ENCODE data around the gene CLGN.
A peak's percentile ranks its signal among the peaks of the same experiment; 100 is the strongest.

The CLGN gene

DNA sequence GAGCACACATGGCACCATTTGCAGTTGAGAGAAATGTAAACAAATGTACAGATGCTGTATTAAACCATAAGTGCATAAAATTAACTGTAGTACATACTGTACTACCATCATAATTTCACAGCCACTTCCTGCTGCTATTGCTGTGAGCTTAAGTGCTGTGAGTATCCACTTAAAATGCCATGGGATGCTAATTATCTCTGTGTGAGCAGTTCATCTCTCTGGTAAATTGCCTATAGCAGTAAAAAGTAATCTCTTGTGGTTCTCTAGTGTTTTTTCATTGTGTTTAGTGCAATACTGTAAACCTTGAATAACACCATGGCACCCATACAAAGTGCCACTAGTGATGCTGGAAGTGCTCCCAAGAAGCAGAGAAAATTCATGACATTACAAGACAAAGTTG lies 63.9 kb downstream of the CLGN start:
- TF ChIP-seq, protein P1, sequence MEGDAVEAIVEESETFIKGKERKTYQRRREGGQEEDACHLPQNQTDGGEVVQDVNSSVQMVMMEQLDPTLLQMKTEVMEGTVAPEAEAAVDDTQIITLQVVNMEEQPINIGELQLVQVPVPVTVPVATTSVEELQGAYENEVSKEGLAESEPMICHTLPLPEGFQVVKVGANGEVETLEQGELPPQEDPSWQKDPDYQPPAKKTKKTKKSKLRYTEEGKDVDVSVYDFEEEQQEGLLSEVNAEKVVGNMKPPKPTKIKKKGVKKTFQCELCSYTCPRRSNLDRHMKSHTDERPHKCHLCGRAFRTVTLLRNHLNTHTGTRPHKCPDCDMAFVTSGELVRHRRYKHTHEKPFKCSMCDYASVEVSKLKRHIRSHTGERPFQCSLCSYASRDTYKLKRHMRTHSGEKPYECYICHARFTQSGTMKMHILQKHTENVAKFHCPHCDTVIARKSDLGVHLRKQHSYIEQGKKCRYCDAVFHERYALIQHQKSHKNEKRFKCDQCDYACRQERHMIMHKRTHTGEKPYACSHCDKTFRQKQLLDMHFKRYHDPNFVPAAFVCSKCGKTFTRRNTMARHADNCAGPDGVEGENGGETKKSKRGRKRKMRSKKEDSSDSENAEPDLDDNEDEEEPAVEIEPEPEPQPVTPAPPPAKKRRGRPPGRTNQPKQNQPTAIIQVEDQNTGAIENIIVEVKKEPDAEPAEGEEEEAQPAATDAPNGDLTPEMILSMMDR (IDR thresholded peaks at IDR 0.05; ENCODE audit: low read depth, low read length, missing control alignments): no peak
- no peak overlapping the region for H3K4me3 ChIP-seq (ENCODE audit: low read depth, low read length)
- DNase-seq (ENCODE audit: low read depth): no peak

DNA sequence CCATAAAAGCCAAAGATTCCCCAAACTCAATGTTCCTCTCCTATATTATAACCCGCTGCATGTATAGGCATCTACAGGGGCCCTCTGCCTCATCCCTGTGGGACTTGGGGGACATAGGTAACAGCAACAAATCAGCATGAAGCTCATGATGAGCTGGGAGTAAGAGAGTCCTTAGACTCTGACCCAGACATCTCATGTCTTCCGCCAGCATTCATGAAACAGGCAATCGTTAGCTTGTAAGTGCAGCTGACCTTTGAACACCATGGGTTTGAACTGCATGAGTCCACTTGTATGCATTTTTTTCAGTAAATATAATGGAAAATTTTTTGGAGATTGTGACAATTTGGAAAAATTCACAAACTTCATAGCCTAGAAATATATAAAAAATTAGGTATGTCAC lies 64.4 kb downstream of the CLGN start:
- DNase-seq (ENCODE audit: low read depth): no peak
- TF ChIP-seq, protein P1 (IDR thresholded peaks at IDR 0.05; ENCODE audit: low read depth, low read length, missing control alignments): no peak

DNA sequence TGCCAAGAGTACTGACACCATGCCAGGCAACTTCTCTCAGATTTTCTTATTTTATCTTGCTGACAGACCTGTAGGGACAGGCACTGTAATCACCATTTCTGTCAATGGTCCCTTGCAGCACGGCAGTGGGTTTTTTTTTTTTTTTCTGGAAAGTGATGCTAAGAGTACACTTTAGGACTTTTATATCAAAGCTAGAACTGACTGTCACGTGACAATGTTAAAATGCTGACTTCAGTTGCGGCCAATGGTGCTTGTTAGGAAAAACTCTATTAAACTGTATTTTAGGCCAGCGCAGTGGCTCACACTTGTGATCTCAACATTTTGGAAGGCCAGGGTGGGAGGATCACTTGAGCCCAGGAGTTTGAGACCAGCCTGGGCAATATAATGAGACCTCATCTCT lies 66.3 kb downstream of the CLGN start:
- no peak for DNase-seq (ENCODE audit: low read depth)
- TF ChIP-seq, protein P1 (IDR thresholded peaks at IDR 0.05; ENCODE audit: low read depth, low read length, missing control alignments): no peak
- H3K4me3 ChIP-seq (ENCODE audit: low read depth, low read length): no peak overlapping the region

More for the DNA sequence above, 64.4 kb downstream of the CLGN start:
- no peak overlapping the region for H3K4me3 ChIP-seq (ENCODE audit: low read depth, low read length)

DNA sequence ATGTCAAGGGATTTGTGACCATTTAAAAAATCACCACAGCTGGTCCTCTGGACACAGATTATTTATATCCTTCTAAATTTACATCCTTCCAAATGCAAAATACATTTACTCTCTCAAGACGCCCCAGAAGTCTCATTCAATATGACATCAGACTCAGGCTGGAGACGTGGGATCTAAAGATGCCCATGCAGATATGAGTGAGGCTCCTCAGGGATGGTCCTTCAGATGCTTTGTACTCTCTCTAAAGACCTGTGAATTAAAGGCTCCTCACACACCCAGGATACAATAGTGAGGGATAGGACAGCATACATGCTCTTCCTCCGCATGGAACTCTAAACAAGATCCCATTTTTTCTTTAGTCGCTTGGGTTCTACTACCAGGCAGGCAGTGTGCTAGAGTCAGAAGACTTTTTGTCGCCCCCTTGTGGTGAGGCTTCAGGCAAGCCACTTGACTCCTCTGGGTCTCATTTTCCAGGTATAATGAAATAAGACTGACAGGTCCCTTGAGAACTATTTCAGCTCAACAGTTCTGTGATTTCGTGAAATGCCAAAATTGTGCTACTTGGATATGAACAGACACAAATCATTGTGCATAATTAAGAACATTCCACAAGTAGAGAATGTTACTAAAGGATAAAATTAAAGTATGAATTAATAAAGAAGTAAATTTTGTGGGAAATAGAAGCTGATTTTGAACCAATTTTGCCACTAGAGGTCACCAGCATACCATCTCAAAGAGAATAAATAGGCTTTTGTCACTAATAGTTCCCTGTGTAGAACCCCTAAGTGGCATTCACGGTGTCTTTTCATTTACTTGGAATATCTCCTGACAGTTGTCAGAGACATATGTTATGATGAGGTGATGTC lies 67.7 kb downstream of the CLGN start:
- TF ChIP-seq, protein P1 (IDR thresholded peaks at IDR 0.05; ENCODE audit: low read depth, low read length, missing control alignments): peak; percentile 74
- peak; percentile 51 for DNase-seq (ENCODE audit: low read depth)
- no peak overlapping the region for H3K4me3 ChIP-seq (ENCODE audit: low read depth, low read length)

DNA sequence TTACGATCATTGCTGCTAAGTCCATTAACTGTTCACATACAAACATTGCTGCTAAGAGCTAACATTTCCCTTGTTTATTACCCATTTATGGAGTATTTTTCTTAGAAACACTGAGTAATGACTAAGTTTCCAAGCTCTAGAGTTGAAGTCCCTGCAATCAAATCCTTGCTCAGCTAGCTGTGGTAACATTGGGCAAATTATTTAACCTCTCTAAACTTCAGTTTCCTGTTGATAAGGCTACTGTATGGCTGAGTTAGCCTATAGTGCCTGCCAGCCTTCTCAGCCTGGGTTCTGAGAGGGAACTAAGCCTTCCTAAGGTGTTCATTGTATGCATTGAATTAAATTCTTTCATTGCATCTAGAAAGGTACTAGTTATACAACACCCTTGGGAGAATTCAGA lies 69.2 kb downstream of the CLGN start:
- no peak overlapping the region for H3K4me3 ChIP-seq (ENCODE audit: low read depth, low read length)
- DNase-seq (ENCODE audit: low read depth): no peak
- TF ChIP-seq, protein P1 (IDR thresholded peaks at IDR 0.05; ENCODE audit: low read depth, low read length, missing control alignments): no peak

DNA sequence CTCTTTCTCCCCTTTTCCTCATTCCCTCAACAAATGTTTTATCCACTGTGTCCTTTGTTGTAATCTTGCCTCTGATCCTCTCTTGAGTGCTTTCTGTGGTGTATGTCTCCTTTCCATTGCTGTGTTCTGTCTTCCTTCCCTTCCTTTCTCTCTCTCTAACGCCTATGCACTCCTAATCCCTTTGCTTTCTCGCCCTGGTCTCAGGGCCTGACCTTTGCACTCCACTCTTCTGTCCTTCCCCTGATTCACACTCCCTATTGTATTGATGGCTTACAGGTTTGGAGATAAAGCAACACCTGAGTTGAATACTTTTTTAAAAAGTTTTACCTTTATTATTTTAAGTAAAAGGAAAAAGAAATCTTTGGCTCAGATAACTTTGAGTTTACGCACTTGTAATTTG lies 69.6 kb downstream of the CLGN start:
- TF ChIP-seq, protein P1 (IDR thresholded peaks at IDR 0.05; ENCODE audit: low read depth, low read length, missing control alignments): no peak
- DNase-seq (ENCODE audit: low read depth): no peak
- no peak overlapping the region for H3K4me3 ChIP-seq (ENCODE audit: low read depth, low read length)

DNA sequence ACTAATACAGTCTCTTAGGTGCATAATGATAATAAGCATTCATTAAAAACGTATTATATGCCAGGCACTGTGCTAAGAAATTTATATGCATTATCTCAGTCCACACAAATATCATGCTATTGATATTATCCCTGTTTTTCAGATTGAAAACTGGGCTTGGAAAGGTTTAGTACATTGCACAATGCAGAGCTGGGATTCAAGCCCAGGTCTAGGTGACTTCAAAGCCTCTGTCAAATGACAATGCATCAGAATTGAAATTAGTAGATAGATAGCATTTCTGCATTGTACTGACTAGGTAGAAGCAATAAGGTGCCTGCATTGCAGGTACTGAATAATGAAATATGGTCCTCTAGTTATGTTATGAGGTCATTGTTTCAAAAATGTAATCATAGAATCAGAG lies 72.2 kb downstream of the CLGN start:
- TF ChIP-seq, protein P1 (IDR thresholded peaks at IDR 0.05; ENCODE audit: low read depth, low read length, missing control alignments): no peak
- no peak for DNase-seq (ENCODE audit: low read depth)
- no peak overlapping the region for H3K4me3 ChIP-seq (ENCODE audit: low read depth, low read length)

All from GM12864 (cell line).